ENCODE data around the gene TANGO2.

The TANGO2 gene

DNA sequence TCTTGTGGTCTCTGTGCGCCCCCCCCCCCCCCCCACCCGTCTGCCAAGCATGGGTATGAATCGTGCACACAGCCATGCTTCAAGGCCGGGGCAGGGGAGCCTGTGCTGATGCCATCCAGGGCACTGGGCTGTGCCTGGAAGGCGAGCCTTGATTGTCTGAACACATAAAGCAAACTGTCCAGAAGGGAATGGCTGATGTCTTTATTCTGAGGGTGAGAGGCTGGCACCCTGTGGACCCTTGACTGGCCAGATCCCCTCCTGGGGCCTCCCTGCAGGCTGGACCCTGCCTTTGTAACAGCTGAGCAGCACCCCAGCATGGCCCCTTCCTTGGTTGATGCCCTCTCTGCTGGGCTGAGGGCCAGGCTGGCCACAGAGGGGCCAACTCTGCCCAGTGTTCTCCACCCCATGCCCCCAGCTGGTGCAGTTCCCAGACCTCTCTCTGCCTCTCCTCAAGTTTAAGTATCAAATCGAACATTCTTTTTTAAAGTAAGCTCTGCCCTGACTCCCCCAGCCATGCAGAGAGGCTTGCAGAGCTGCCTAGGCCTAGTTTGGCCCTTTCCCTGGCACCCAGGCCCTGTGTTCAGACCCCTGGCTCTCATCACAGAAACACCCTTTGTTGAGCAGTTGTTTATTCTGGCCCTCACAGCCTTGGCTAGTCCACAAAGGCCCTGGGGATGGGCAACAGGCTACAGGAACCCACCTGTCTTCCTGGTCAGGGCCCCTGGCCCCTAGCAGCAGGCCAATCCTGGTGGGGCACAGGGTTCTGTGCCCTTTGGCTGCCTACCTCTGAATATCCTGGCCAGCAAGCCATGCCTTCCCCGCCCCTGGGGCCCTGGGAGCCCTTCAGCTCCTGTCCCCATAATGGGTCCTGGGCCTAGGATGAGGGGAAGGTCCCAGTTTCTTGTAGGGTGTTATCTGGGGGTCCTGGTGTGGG lies 91.0 kb downstream of the TANGO2 start:
- H3K4me3 ChIP-seq (ENCODE audit: control insufficient read depth, low read depth, low read length), result no peak overlapping the region
- TF ChIP-seq, protein P1, sequence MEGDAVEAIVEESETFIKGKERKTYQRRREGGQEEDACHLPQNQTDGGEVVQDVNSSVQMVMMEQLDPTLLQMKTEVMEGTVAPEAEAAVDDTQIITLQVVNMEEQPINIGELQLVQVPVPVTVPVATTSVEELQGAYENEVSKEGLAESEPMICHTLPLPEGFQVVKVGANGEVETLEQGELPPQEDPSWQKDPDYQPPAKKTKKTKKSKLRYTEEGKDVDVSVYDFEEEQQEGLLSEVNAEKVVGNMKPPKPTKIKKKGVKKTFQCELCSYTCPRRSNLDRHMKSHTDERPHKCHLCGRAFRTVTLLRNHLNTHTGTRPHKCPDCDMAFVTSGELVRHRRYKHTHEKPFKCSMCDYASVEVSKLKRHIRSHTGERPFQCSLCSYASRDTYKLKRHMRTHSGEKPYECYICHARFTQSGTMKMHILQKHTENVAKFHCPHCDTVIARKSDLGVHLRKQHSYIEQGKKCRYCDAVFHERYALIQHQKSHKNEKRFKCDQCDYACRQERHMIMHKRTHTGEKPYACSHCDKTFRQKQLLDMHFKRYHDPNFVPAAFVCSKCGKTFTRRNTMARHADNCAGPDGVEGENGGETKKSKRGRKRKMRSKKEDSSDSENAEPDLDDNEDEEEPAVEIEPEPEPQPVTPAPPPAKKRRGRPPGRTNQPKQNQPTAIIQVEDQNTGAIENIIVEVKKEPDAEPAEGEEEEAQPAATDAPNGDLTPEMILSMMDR (IDR thresholded peaks at IDR 0.05; ENCODE audit: control insufficient read depth, insufficient read depth, low read depth, low read length, missing control alignments), result no peak
- DNase-seq (ENCODE audit: low read depth), result no peak

DNA sequence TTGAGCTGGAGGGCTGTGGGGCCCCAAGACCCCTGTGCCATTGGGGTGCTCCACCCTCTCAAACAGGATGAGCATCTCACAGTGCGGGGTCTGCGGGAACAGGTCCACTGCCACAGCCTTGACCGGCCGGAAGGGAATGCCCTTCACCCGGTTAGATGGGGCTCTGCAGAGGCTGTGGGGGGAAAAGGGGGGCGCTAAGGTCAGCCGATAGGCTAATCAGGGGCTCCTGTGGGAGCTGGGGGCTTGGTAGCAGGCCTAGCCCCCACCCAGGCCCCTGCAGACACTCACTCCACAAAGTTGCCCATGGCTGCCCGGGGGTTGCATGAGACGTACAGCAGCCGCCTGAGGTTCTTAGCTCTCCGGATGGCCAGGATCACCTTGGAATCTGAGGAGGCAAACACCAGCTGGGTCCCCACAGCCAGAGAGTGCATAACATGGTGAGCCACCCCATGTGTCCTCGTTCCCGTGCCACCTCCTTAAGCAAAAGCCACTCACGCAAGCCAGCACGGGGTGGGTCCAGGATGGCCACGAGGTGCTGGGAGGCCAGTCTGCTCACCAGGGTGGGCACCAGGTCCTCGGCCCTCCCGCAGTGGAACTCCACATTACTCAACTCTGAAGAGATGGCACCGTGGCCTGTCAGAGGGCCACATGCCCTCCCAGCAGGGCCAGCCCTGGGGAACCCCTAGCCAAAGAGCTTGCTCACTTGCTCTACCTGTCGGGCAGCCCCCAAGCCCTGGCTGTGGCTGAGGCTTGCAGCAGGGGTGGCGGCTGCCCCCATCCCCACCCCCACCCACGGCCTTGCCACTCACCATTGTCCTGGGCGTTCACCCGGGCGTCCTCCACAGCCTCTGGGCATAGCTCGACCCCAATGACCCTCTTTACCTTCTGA lies 92.0 kb downstream of the TANGO2 start:
- H3K4me3 ChIP-seq (ENCODE audit: control insufficient read depth, low read depth, low read length), result no peak overlapping the region
- TF ChIP-seq, protein P1 (IDR thresholded peaks at IDR 0.05; ENCODE audit: control insufficient read depth, insufficient read depth, low read depth, low read length, missing control alignments), result no peak
- no peak for DNase-seq (ENCODE audit: low read depth)

DNA sequence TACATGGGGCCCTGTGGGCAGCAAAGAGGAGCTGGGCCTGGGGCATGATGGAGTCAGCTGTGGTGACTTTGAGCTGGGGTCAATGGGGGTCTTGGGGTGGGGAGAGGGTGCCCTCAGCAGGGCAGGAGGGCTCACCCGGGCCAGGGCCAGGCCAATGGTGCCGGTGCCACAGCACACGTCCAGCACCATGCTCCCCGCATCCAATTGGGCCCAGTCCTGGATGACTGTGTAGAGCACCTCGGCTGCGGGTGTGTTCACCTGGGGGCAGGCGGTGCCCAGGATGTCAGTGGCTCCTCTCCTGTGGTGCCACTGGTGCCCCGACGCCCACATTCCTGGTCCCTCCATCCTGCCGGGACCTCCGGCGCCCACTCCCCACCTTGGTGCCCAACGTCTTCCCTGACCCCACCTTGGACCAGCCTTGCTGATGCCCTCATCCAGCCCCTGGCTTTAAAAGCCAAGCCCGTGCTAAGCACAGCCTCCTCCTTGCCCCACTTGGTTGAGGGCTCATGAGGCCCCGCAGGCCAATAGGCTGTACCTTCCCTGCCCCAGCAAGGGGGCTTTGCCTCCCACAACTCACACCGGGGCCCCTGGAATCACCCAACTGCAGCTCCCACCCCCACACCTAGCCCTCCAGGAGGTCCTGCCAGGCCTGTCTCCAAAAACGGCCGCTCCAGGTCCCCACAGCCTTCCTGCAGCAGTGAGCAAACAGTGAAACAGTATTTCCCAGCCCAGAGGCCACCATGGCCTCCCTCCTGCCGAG lies 92.8 kb downstream of the TANGO2 start:
- TF ChIP-seq, protein P1 (IDR thresholded peaks at IDR 0.05; ENCODE audit: control insufficient read depth, insufficient read depth, low read depth, low read length, missing control alignments), result no peak
- DNase-seq (ENCODE audit: low read depth), result no peak
- H3K4me3 ChIP-seq (ENCODE audit: control insufficient read depth, low read depth, low read length), result no peak overlapping the region

- no peak for DNase-seq (ENCODE audit: low read depth)
- TF ChIP-seq, protein P1 (IDR thresholded peaks at IDR 0.05; ENCODE audit: control insufficient read depth, insufficient read depth, low read depth, low read length, missing control alignments), result no peak
- no peak overlapping the region for H3K4me3 ChIP-seq (ENCODE audit: control insufficient read depth, low read depth, low read length)
Observed at GRCh38 chr22:20114506-20115475, 93.9 kb downstream of the TANGO2 start.

GRCh38 chr22:20115691-20116375 lies 94.9 kb downstream of the TANGO2 start, which contains the start of gene RANBP1:
RANBP1 (plus strand) TSS chr22:20116104; CDS start chr22:20116185, 81 bp downstream.
- peak within 1 kb of the TSS; percentile 84 for H3K4me3 ChIP-seq (ENCODE audit: control insufficient read depth, low read depth, low read length)
- no peak for DNase-seq (ENCODE audit: low read depth)
- TF ChIP-seq, protein P1 (IDR thresholded peaks at IDR 0.05; ENCODE audit: control insufficient read depth, insufficient read depth, low read depth, low read length, missing control alignments), result no peak
